K562 treated with DMSO at 1 percent for 12 hours (cell line): ENCODE measurements around the gene DYNC2I2. TPM values are rescaled to one million over a fixed set of nuclear protein-coding genes. Genes with fewer than 3 reads are reported as not detected.

Experiments used
- total RNA-seq: library from RNA; unstranded; fragments of 300-600 nt; gene quantifications from 2 replicates; pipeline ENCODE4 v1.2.3, GENCODE V29; 2022; ENCODE audit not compliant: insufficient read depth

DYNC2I2 gene
- total RNA-seq: 175 and 190 TPM in 2 replicates

GRCh38 chr9:128656416-128657343 lies at the start of gene DYNC2I2:
TSS of gene DYNC2I2 (minus strand) at chr9:128656847. CDS start at chr9:128656726, 121 bp downstream.

GRCh38 chr9:128702445-128702948 lies 45.9 kb upstream of the DYNC2I2 start, which contains the start of gene PKN3:
TSS of gene PKN3 (plus strand) at chr9:128702503. CDS start at chr9:128702916, 413 bp downstream.

GRCh38 chr9:128688501-128689292 lies 32.0 kb upstream of the DYNC2I2 start, which contains the start of gene SET:
TSS of gene SET (plus strand) at chr9:128689222. CDS start at chr9:128689583, 361 bp downstream.

Other genes with a start within 250 kb of the DYNC2I2 start
- 25.4 and 31.5 TPM in 2 replicates for gene CERCAM, start 236.0 kb downstream of the DYNC2I2 start, total RNA-seq
- 23.9 and 63.3 TPM in 2 replicates for gene ODF2, start 200.8 kb downstream of the DYNC2I2 start, total RNA-seq
- 23.6 and 45.0 TPM in 2 replicates for gene GLE1, start 152.1 kb downstream of the DYNC2I2 start, total RNA-seq
- 32.7 and 58.2 TPM in 2 replicates for gene SPTAN1, start 104.3 kb downstream of the DYNC2I2 start, total RNA-seq
- 172 and 390 TPM in 2 replicates for gene SET, start 32.4 kb upstream of the DYNC2I2 start, total RNA-seq
- gene PKN3, start 45.7 kb upstream of the DYNC2I2 start, total RNA-seq: 28.5 and 37.6 TPM in 2 replicates
- 58.5 and 76.0 TPM in 2 replicates for gene ZDHHC12, start 67.3 kb upstream of the DYNC2I2 start, total RNA-seq
- gene ZER1, start 115.1 kb upstream of the DYNC2I2 start, total RNA-seq: 20.0 and 45.8 TPM in 2 replicates
- gene TBC1D13, start 130.4 kb upstream of the DYNC2I2 start, total RNA-seq: 21.6 and 48.2 TPM in 2 replicates
- gene ENDOG, start 161.7 kb upstream of the DYNC2I2 start, total RNA-seq: 124 and 190 TPM in 2 replicates
- gene SPOUT1, start 172.9 kb upstream of the DYNC2I2 start, total RNA-seq: 19.3 and 30.7 TPM in 2 replicates
- 16.6 and 21.0 TPM in 2 replicates for gene KYAT1, start 225.1 kb upstream of the DYNC2I2 start, total RNA-seq
- 17.4 and 38.0 TPM in 2 replicates for gene LRRC8A, start 225.3 kb upstream of the DYNC2I2 start, total RNA-seq